BLaER1 treated with 17β-estradiol and CSF1 and Interleukin-3, amounts not matched to agents 10 nM and 100 nM (cell line): ENCODE data around the gene SLCO3A1.
A peak's percentile ranks its signal among the peaks of the same experiment; 100 is the strongest.

ENCODE experiments used
- H3K27ac ChIP-seq, 11 experiments: shearing (Covaris generic); formaldehyde crosslinking; 2 replicates each; pipeline ENCODE4 v1.8.1; 2022
- H3K27me3 ChIP-seq, 11 experiments: shearing (Covaris generic); formaldehyde crosslinking; 2 replicates each; pipeline ENCODE4 v1.8.1; 2022
- H3K36me3 ChIP-seq, 11 experiments: shearing (Covaris generic); formaldehyde crosslinking; 2 replicates each; pipeline ENCODE4 v1.8.1; 2022
- H3K4me1 ChIP-seq, 10 experiments: shearing (Covaris generic); formaldehyde crosslinking; 2 replicates each; pipeline ENCODE4 v1.8.1; 2022
- H3K4me2 ChIP-seq, 11 experiments: shearing (Covaris generic); formaldehyde crosslinking; 2 replicates each; pipeline ENCODE4 v1.8.1; 2022
- H3K4me3 ChIP-seq, 10 experiments: shearing (Covaris generic); formaldehyde crosslinking; 2 replicates each; pipeline ENCODE4 v1.8.1; 2022
- H3K9ac ChIP-seq, 11 experiments: shearing (Covaris generic); formaldehyde crosslinking; 2 replicates each; pipeline ENCODE4 v1.8.1; 2022
- H3K9me3 ChIP-seq, 11 experiments: shearing (Covaris generic); formaldehyde crosslinking; replicated peaks in 1 of 11; 2 replicates each; pipeline ENCODE4 v1.8.1; 2022
- H4K20me1 ChIP-seq, 11 experiments: shearing (Covaris generic); formaldehyde crosslinking; 2 replicates each; pipeline ENCODE4 v1.8.1; 2022
- Cebpa-rat ChIP-seq, 11 experiments: shearing (Covaris generic); IDR thresholded peaks; 2 replicates each; pipeline ENCODE4 v1.8.1; 2022

The SLCO3A1 gene

GRCh38 chr15:92130244-92130643 lies 276.7 kb downstream of the SLCO3A1 start:
- no peak for TF ChIP-seq Cebpa-rat (IDR thresholded peaks at IDR 0.05)
- H3K4me3 ChIP-seq, result no peak overlapping the region
- no peak overlapping the region for H3K27ac ChIP-seq
- no peak overlapping the region for H3K4me2 ChIP-seq
- peaks cover 0 to 61% (median 4%) of the 10 kb centered on the region in 11 experiments; a peak in 12 of 22 replicates for H3K36me3 ChIP-seq
- peaks cover 0 to 14% (median 10%) of the 10 kb centered on the region in 10 experiments; a peak in 12 of 20 replicates for H3K4me1 ChIP-seq
- no peak overlapping the region for H3K9ac ChIP-seq
- H3K27me3 ChIP-seq, result no peaks in the 10 kb centered on the region
- H4K20me1 ChIP-seq, result no peaks in the 10 kb centered on the region
- no peaks in the 10 kb centered on the region for H3K9me3 ChIP-seq

DNA sequence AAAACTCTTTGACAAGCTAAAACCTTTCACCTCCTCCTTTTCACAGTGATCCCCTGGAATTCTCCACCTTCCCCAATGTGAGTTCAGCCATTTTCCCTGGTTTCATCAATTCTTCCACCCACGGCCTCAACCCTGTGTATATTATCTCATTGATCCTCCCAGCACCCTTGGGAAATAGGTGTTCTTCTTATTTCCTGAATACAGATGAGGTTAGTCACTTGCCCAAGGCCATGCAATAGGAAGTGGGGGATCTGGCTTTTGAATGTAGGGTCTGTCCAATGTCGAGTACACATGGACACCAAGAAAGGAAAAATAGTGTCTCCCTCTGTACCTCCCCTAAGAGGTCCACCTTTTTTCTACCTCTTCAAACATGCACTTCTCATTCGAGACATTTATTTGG lies 277.4 kb downstream of the SLCO3A1 start:
- Histone ChIP-seq H3K27me3 (no peaks in the 10 kb centered on the region), H3K36me3 (peaks cover 0 to 61% (median 4%) of the 10 kb centered on the region in 11 experiments; a peak in 12 of 22 replicates), H3K4me1 (peaks cover 0 to 14% (median 10%) of the 10 kb centered on the region in 10 experiments; a peak in 12 of 20 replicates), H4K20me1 (no peaks in the 10 kb centered on the region), H3K9ac (no peak overlapping the region), H3K9me3 (no peaks in the 10 kb centered on the region), H3K4me3 (no peak overlapping the region), H3K4me2 (no peak overlapping the region), H3K27ac (no peak overlapping the region)
- TF ChIP-seq Cebpa-rat (IDR thresholded peaks at IDR 0.05), result no peak

DNA sequence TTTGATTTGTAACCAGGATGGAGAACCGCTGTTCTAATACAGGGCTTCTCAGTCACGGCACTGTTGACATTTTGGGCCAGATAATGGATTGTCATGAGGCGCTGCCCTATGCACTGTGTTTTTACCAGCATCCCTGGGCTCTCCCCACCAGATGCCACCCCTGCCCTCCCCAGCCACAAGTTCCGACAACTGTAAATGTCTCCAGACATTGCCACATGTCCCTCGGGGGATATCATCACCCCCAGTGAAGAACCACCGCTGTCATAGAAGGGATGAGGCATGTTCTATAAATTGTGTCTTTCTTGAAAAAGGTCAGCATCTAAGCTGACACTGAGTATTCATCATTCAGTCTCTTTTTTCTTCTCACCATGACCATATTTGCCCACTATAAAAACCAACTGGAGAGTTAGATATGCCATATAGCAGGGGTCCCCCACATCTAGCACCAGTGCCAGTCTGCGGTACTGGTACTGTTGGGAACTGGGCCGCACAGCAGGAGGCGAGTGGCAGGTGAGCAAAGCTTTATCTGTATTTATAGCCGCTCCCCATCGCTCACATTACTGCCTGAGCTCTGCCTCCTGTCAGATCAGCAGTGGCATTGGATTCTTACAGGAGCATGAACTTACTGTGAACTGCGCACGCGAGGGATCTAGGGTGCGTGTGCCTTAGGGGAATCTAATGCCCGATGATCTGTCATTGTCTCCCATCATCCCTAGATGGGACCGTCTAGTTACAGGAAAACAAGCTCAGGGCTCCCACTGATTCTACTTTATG lies 279.7 kb downstream of the SLCO3A1 start:
- no peaks in the 10 kb centered on the region for H3K27me3 ChIP-seq
- H3K4me3 ChIP-seq, result no peak overlapping the region
- H3K36me3 ChIP-seq, result peaks cover 0 to 46% (median 0%) of the 10 kb centered on the region in 11 experiments; a peak in 10 of 22 replicates
- H3K27ac ChIP-seq, result no peak overlapping the region
- H3K9ac ChIP-seq, result 0 out of 22 replicates have a peak overlapping the region, but pooled peaks of 1 of the 11 experiments have one; percentile 17
- H4K20me1 ChIP-seq, result no peaks in the 10 kb centered on the region
- no peak for TF ChIP-seq Cebpa-rat (IDR thresholded peaks at IDR 0.05)
- peaks cover 0 to 14% (median 10%) of the 10 kb centered on the region in 10 experiments; a peak in 12 of 20 replicates for H3K4me1 ChIP-seq
- peak overlapping the region in 8 of 11 experiments; percentile 15 to 46 (median 39); a peak in 12 of 22 replicates for H3K4me2 ChIP-seq
- H3K9me3 ChIP-seq, result no peaks in the 10 kb centered on the region

DNA sequence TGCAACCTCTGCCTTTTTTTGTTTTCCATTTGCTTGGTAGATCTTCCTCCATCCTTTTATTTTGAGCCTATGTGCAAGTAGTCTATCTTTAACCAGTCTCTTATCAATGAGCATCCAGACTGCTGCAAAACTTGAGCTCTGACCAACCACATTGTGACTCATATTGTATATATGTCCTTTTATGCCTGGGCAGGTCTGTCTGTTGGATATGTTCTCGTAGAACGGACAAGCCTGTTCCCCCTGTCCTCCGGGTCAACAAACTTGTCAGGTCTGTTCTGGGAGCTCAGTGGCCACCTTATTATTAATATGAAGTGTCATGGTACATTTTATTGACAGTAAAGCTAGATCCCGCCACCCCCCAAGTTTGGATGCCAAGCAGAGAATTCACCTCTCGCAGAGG lies 287.3 kb downstream of the SLCO3A1 start:
- Histone ChIP-seq H4K20me1 (no peaks in the 10 kb centered on the region; a peak in 1 of 22 replicates), H3K4me1 (peaks cover 0 to 25% (median 24%) of the 10 kb centered on the region in 10 experiments; a peak in 19 of 20 replicates), H3K4me3 (no peak overlapping the region), H3K27me3 (no peaks in the 10 kb centered on the region), H3K36me3 (peaks cover 0 to 25% (median 0%) of the 10 kb centered on the region in 11 experiments; a peak in 7 of 22 replicates), H3K4me2 (no peak overlapping the region), H3K27ac (no peak overlapping the region), H3K9ac (no peak overlapping the region), H3K9me3 (peaks cover 0 to 22% (median 6%) of the 10 kb centered on the region in 11 experiments; a peak in 10 of 22 replicates)
- no peak for TF ChIP-seq Cebpa-rat (IDR thresholded peaks at IDR 0.05)

DNA sequence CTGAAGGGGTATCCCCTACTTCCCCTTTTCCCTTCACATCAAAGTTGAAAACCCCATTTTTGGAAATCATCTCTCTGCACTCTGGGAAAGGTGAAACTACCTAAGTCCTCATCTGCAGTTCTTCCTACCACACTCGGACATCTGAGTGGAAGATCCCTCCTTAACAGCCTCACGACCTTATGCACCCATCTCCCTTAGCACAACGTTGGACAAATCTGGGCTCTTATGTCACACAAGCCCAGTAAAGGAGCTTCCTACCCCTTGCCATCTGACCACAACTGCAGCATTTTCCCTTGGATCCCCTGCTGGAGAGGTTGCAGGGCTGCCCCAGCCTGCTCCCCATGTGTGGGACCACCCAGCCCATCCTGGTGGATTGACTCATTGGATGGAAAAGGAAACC lies 288.1 kb downstream of the SLCO3A1 start:
- Histone ChIP-seq H3K9ac (no peak overlapping the region), H3K27ac (no peak overlapping the region), H4K20me1 (no peaks in the 10 kb centered on the region; a peak in 1 of 22 replicates), H3K36me3 (peaks cover 0 to 22% (median 0%) of the 10 kb centered on the region in 11 experiments; a peak in 7 of 22 replicates), H3K4me3 (no peak overlapping the region), H3K9me3 (peaks cover 0 to 22% (median 6%) of the 10 kb centered on the region in 11 experiments; a peak in 10 of 22 replicates), H3K27me3 (no peaks in the 10 kb centered on the region), H3K4me2 (no peak overlapping the region), H3K4me1 (peaks cover 0 to 33% (median 32%) of the 10 kb centered on the region in 10 experiments; a peak in 19 of 20 replicates)
- TF ChIP-seq Cebpa-rat (IDR thresholded peaks at IDR 0.05), result no peak

GRCh38 chr15:92142242-92143232 lies 289.0 kb downstream of the SLCO3A1 start:
- peaks cover 0 to 42% (median 39%) of the 10 kb centered on the region in 10 experiments; a peak in 19 of 20 replicates for H3K4me1 ChIP-seq
- TF ChIP-seq Cebpa-rat (IDR thresholded peaks at IDR 0.05), result no peak

GRCh38 chr15:92143765-92144164 lies 290.3 kb downstream of the SLCO3A1 start:
- peak overlapping the region in 10 of 11 experiments; percentile 46 to 73 (median 66); a peak in 20 of 22 replicates for H3K4me2 ChIP-seq
- H4K20me1 ChIP-seq, result no peaks in the 10 kb centered on the region; a peak in 1 of 22 replicates

More at GRCh38 chr15:92142242-92143232, 289.0 kb downstream of the SLCO3A1 start:
- H3K4me2 ChIP-seq, result no peak overlapping the region
- peaks cover 0 to 22% (median 6%) of the 10 kb centered on the region in 11 experiments; a peak in 10 of 22 replicates for H3K9me3 ChIP-seq
- no peaks in the 10 kb centered on the region for H3K27me3 ChIP-seq
- H3K27ac ChIP-seq, result no peak overlapping the region
- no peaks in the 10 kb centered on the region; a peak in 1 of 22 replicates for H4K20me1 ChIP-seq
- no peak overlapping the region for H3K4me3 ChIP-seq
- peaks cover 0 to 30% (median 0%) of the 10 kb centered on the region in 11 experiments; a peak in 8 of 22 replicates for H3K36me3 ChIP-seq
- no peak overlapping the region for H3K9ac ChIP-seq

GRCh38 chr15:92146511-92147150 lies 293.1 kb downstream of the SLCO3A1 start:
- TF ChIP-seq Cebpa-rat (IDR thresholded peaks at IDR 0.05), result no peak
- Histone ChIP-seq H3K9ac (no peak overlapping the region), H3K9me3 (peaks cover 0 to 22% (median 6%) of the 10 kb centered on the region in 11 experiments; a peak in 10 of 22 replicates), H3K4me2 (peak overlapping the region; percentile 5 to 68 (median 53); a peak in 19 of 22 replicates), H3K4me3 (no peak overlapping the region), H3K4me1 (peaks cover 0 to 42% (median 39%) of the 10 kb centered on the region in 10 experiments; a peak in 19 of 20 replicates), H3K27ac (no peak overlapping the region), H4K20me1 (no peaks in the 10 kb centered on the region; a peak in 1 of 22 replicates), H3K36me3 (peaks cover 0 to 63% (median 0%) of the 10 kb centered on the region in 11 experiments; a peak in 9 of 22 replicates), H3K27me3 (no peaks in the 10 kb centered on the region)

More at GRCh38 chr15:92143765-92144164, 290.3 kb downstream of the SLCO3A1 start:
- Histone ChIP-seq H3K9ac (no peak overlapping the region), H3K27me3 (no peaks in the 10 kb centered on the region), H3K9me3 (peaks cover 0 to 22% (median 6%) of the 10 kb centered on the region in 11 experiments; a peak in 10 of 22 replicates), H3K27ac (peak overlapping the region in 3 of 11 experiments; percentile 12 to 32 (median 14); a peak in 5 of 22 replicates), H3K4me1 (peaks cover 0 to 42% (median 39%) of the 10 kb centered on the region in 10 experiments; a peak in 19 of 20 replicates), H3K4me3 (no peak overlapping the region), H3K36me3 (peaks cover 0 to 42% (median 0%) of the 10 kb centered on the region in 11 experiments; a peak in 8 of 22 replicates)
- TF ChIP-seq Cebpa-rat (IDR thresholded peaks at IDR 0.05), result no peak
